Activated naive CD8-positive, alpha-beta T cell treated with anti-CD3 and anti-CD28 coated beads, Interleukin-2, amount 50 U/mL, for 16 hours (primary cell): ENCODE results near the gene TBC1D30.

ENCODE experiments used
- DNase-seq: peaks from one replicate; pipeline ENCODE4 v3.0.0-alpha.2; 2020; ENCODE audit warnings: low read depth, low spot score

The TBC1D30 gene

DNA sequence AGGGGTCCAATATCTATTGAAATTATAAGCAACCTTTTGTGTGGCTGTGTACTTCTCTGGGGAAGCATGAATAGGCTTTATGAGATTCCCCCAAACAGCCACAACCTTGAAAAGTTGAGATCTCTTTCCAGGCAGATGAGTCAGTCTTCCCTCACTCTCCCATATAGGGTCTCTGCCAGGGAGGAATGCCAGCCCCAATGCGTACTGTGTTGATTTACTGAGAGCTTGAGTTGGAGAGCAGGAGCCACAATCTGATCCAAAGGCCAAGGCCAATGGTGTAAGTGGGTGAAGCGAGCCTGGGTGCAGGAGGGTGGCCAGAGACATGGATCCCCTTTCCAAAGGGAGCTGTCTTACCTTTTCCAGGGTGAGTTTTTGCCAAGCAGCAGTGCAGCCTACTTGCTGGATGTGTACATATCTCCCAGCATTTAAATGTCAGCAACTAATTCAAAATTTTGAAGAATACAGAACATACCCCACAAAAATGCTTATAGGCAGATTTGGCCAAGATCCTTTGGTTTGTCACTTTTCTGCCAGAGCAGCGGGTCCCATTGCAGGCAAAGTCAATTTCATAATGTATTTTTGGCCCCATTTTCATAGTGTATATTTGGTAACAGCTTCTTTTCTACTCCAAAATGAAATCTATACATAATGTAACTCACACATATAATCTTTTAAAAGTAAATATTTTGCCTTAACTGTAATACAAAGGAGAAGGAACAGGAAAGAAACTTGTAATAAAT is 88.2 kb downstream of the TBC1D30 start:
- DNase-seq = no peak

GRCh38 chr12:64915242-64915641 is 90.8 kb downstream of the TBC1D30 start:
- no peak for DNase-seq

GRCh38 chr12:64916411-64917261 is 92.2 kb downstream of the TBC1D30 start:
- no peak for DNase-seq

- DNase-seq = no peak
Measured at GRCh38 chr12:64918344-64918743, 93.9 kb downstream of the TBC1D30 start.

DNA sequence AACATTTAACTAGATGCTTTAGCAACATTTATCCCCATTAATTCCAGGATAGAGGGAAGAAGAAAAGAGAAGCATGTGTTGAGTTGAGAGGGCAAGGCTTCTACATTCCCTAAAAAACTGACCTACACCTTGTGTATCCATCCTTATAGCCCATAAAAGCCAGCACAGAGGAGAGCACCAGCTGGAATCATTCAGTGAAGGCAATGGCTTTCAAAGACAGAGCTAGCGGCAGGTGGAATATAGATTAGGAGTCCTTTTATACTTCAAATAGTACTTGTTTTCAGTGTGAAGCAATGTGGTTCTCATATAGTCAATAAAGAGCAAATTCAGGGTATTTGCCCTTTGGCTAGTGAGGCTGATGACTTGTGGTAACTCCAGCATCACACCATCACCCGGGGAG is 94.4 kb downstream of the TBC1D30 start:
- DNase-seq = no peak

GRCh38 chr12:64922853-64923252 is 98.4 kb downstream of the TBC1D30 start:
- DNase-seq = no peak

DNA sequence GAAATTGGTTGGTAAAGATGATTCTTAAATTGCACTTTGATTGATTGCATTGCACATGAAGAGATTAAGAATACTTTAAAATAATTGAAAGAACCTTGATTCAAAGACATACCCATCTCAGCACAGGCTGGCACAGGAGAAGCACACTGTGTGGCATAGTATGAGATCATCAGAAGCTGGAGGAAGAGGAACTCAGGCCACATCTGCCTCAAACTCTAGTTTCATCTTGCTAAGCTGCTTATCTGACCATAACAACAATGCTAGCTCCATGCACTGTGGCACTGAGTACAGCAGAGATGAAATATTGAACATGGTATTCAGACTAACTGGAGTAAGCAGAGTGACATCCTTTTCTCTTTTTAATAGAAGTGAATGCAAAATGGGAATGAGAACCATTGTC is 99.1 kb downstream of the TBC1D30 start:
- DNase-seq = no peak
